ENCODE results near the gene LAMP1. TPM values are rescaled to one million over a fixed set of nuclear protein-coding genes. Genes with fewer than 3 reads are reported as not detected.

The LAMP1 gene
- total RNA-seq, 1 donor from 2014 or later = 413 TPM

GRCh38 chr13:113298043-113298945 lies 1.3 kb downstream of the LAMP1 start:
- Mint-ChIP-seq H3K9me3 (ENCODE audit: unreplicated experiment) (no peaks in the 10 kb centered on the region), H3K4me3 (ENCODE audit: unreplicated experiment) (peak overlapping the region; percentile 89), H3K36me3 (ENCODE audit: unreplicated experiment) (no peaks in the 10 kb centered on the region), H3K4me1 (ENCODE audit: unreplicated experiment) (peaks cover 28% of the 10 kb centered on the region), H3K27me3 (ENCODE audit: unreplicated experiment) (peaks cover 2% of the 10 kb centered on the region), H3K27ac (ENCODE audit: unreplicated experiment) (peak overlapping the region; percentile 94)
- TF ChIP-seq CTCF (IDR thresholded peaks at IDR 0.05) = no peak
- DNase-seq (ENCODE audit: extremely low spot score, unreplicated experiment) = no peak

- Mint-ChIP-seq H3K9me3 (ENCODE audit: unreplicated experiment) (no peaks in the 10 kb centered on the region), H3K4me1 (ENCODE audit: unreplicated experiment) (peaks cover 30% of the 10 kb centered on the region), H3K27ac (ENCODE audit: unreplicated experiment) (no peak overlapping the region), H3K4me3 (ENCODE audit: unreplicated experiment) (no peak overlapping the region), H3K27me3 (ENCODE audit: unreplicated experiment) (peaks cover 2% of the 10 kb centered on the region), H3K36me3 (ENCODE audit: unreplicated experiment) (no peaks in the 10 kb centered on the region)
- TF ChIP-seq CTCF (IDR thresholded peaks at IDR 0.05) = no peak
- DNase-seq (ENCODE audit: extremely low spot score, unreplicated experiment) = no peak
Observed at GRCh38 chr13:113299951-113300350, 2.9 kb downstream of the LAMP1 start.

- no peak overlapping the region for H3K27ac Mint-ChIP-seq (ENCODE audit: unreplicated experiment)
- no peak for TF ChIP-seq CTCF (IDR thresholded peaks at IDR 0.05)
- DNase-seq (ENCODE audit: extremely low spot score, unreplicated experiment) = no peak
- H3K9me3 Mint-ChIP-seq (ENCODE audit: unreplicated experiment) = no peaks in the 10 kb centered on the region
- H3K36me3 Mint-ChIP-seq (ENCODE audit: unreplicated experiment) = no peaks in the 10 kb centered on the region
- no peak overlapping the region for H3K4me3 Mint-ChIP-seq (ENCODE audit: unreplicated experiment)
- H3K4me1 Mint-ChIP-seq (ENCODE audit: unreplicated experiment) = peaks cover 33% of the 10 kb centered on the region
- no peaks in the 10 kb centered on the region for H3K27me3 Mint-ChIP-seq (ENCODE audit: unreplicated experiment)
Observed at GRCh38 chr13:113302986-113303385, 5.9 kb downstream of the LAMP1 start.

- peaks cover 22% of the 10 kb centered on the region for H3K4me1 Mint-ChIP-seq (ENCODE audit: unreplicated experiment)
- TF ChIP-seq CTCF (IDR thresholded peaks at IDR 0.05) = no peak
- H3K27me3 Mint-ChIP-seq (ENCODE audit: unreplicated experiment) = no peaks in the 10 kb centered on the region
- no peak overlapping the region for H3K4me3 Mint-ChIP-seq (ENCODE audit: unreplicated experiment)
- H3K36me3 Mint-ChIP-seq (ENCODE audit: unreplicated experiment) = no peaks in the 10 kb centered on the region
- no peak for DNase-seq (ENCODE audit: extremely low spot score, unreplicated experiment)
- H3K9me3 Mint-ChIP-seq (ENCODE audit: unreplicated experiment) = no peaks in the 10 kb centered on the region
- no peak overlapping the region for H3K27ac Mint-ChIP-seq (ENCODE audit: unreplicated experiment)
Observed at GRCh38 chr13:113304121-113304520, 7.1 kb downstream of the LAMP1 start.

GRCh38 chr13:113305208-113305607 lies 8.2 kb downstream of the LAMP1 start:
- H3K4me3 Mint-ChIP-seq (ENCODE audit: unreplicated experiment) = no peak overlapping the region
- H3K9me3 Mint-ChIP-seq (ENCODE audit: unreplicated experiment) = no peaks in the 10 kb centered on the region
- no peak for DNase-seq (ENCODE audit: extremely low spot score, unreplicated experiment)
- peaks cover 19% of the 10 kb centered on the region for H3K4me1 Mint-ChIP-seq (ENCODE audit: unreplicated experiment)
- no peak for TF ChIP-seq CTCF (IDR thresholded peaks at IDR 0.05)
- no peaks in the 10 kb centered on the region for H3K27me3 Mint-ChIP-seq (ENCODE audit: unreplicated experiment)
- H3K36me3 Mint-ChIP-seq (ENCODE audit: unreplicated experiment) = peaks cover 4% of the 10 kb centered on the region
- peak overlapping the region; percentile 1 for H3K27ac Mint-ChIP-seq (ENCODE audit: unreplicated experiment)
